NCI-H2227 treated with DMSO at 0.1 percent for 48 hours (cell line): Measurements from ENCODE around the gene KRT33A.

ENCODE experiments used
- DNase-seq: peaks from one replicate; lab custom pipeline; 2025; lab: John Stamatoyannopoulos, UW

Gene KRT33A

GRCh38 chr17:41301916-41302901, 48.4 kb downstream of the KRT33A start, which contains the start of gene KRTAP29-1:
Gene KRTAP29-1 (minus strand): TSS chr17:41302851. CDS start chr17:41302851, 0 bp downstream.
- no peak for DNase-seq

DNA sequence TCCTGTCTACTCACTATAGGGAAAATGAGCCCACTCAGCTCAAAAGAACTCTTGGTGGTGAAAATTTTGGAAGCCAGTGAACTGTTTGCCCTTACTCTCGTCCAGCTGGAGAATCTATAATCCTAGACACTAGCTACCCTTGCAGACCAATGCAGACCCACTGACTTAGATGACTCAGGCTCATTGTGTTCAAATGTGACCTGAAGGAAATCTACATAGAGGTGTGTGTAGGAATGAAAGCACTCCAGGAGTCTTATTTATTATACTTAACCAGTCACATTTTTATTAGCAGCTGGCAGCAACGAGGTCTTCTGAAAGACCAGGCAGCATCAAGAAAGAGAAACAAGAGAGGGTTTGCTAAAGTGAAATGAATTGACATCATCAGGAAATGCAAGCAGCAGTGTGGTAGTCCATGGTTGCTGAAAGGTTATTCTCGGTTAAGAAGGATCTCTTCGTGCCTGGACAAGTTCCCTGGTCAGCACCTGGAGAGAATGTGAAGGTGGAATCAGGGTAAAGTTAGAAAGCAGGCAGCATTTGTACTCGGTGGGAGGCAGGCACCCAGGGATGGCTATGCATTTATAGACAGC, 49.3 kb downstream of the KRT33A start:
- no peak for DNase-seq

- no peak for DNase-seq
Observed at GRCh38 chr17:41298458-41299135, 52.0 kb downstream of the KRT33A start.

DNA sequence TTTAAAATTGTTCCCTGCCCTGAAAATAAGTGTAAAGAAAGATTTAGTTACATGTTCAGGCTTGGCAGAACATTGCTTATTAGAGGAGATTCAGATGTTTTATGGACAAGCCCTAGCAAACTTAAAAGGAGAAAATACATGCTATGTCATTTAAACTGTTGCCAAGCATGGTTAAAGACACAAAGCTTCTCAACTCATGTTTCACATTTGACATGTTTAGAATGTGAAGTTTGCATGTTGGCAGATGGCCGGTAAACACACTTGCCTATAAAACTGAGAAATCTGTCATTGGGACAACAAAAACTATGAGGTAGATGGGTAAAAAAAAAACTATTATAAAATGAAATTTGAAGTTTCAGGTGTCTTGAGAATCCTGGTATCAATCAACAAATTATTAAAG, 53.8 kb downstream of the KRT33A start:
- DNase-seq: no peak
